Left ventricle myocardium inferior (tissue), 1 donor: ENCODE measurements around the gene CHRDL2. TPM values are rescaled to one million over a fixed set of nuclear protein-coding genes. Genes with fewer than 3 reads are reported as not detected.

ENCODE experiments used
- DNase-seq: peaks from one replicate; pipeline ENCODE4 v3.0.0-alpha.2; 2020
- H3K27ac ChIP-seq: fragments of 200-600 bp; replicated peaks from 2 replicates; pipeline ENCODE4 v1.8.0; 2021
- H3K27me3 ChIP-seq: fragments of 200-600 bp; 2 replicates; pipeline ENCODE4 v1.8.0; 2021; ENCODE audit warnings: low read depth
- H3K36me3 ChIP-seq: fragments of 200-600 bp; 2 replicates; pipeline ENCODE4 v1.8.0; 2021
- H3K4me1 ChIP-seq: fragments of 200-600 bp; 2 replicates; pipeline ENCODE4 v1.8.0; 2021
- H3K4me3 ChIP-seq: fragments of 200-600 bp; 2 replicates; pipeline ENCODE4 v1.8.0; 2021; ENCODE audit warnings: mild to moderate bottlenecking, moderate library complexity
- H3K9me3 ChIP-seq: fragments of 200-600 bp; replicated peaks from 2 replicates; pipeline ENCODE4 v1.8.0; 2021
- intact Hi-C: fragments of 100-400 bp; cut with micrococcal nuclease; formaldehyde crosslinking; loops from one replicate; pipeline ENCODE4 v1.11.0; 2022
- total RNA-seq: library from RNA; stranded (reverse); fragmentation: NEBNext Ultra II Directional; extraction: Animal tissue kit (Norgen Biotek cat#: 25700); gene quantifications from one replicate; pipeline ENCODE4 v1.2.1, GENCODE V29; 2021
- TF ChIP-seq, protein P1 (sequence below): fragments of 200-600 bp; IDR thresholded peaks from 2 replicates; pipeline ENCODE4 v1.8.0; 2021; ENCODE audit warnings: antibody characterized with exemption, mild to moderate bottlenecking, borderline replicate concordance
- donor health status: DM: no; HTN: yes; CAD: no; lungs with severe emphysema.

Gene CHRDL2
- total RNA-seq, 1 donor from 2014 or later = 6.5 TPM

DNA sequence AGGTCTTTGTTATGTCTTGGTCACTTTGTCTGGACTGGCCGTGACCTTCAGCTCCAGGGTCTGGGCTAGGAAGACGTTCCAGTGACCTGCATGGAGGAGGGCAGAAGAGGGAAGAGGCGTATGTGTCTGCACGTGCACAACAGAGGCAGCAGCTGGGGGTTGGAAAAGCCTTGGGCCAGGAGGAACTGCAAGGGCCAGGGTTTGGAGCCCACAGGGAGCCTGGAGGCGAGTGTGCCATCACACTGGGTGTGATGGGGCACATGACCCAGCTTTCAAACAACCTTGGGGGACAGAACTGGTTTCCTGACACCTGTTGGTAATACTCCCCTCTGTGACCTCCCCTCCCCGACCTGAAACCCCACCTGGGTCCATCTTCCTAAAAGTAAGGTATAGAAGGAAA, 34.7 kb downstream of the CHRDL2 start:
- TF ChIP-seq, protein P1, sequence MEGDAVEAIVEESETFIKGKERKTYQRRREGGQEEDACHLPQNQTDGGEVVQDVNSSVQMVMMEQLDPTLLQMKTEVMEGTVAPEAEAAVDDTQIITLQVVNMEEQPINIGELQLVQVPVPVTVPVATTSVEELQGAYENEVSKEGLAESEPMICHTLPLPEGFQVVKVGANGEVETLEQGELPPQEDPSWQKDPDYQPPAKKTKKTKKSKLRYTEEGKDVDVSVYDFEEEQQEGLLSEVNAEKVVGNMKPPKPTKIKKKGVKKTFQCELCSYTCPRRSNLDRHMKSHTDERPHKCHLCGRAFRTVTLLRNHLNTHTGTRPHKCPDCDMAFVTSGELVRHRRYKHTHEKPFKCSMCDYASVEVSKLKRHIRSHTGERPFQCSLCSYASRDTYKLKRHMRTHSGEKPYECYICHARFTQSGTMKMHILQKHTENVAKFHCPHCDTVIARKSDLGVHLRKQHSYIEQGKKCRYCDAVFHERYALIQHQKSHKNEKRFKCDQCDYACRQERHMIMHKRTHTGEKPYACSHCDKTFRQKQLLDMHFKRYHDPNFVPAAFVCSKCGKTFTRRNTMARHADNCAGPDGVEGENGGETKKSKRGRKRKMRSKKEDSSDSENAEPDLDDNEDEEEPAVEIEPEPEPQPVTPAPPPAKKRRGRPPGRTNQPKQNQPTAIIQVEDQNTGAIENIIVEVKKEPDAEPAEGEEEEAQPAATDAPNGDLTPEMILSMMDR = no peak
- peaks cover 28% of the 10 kb centered on the region for H3K4me1 ChIP-seq
- H3K4me3 ChIP-seq = peak overlapping the region; percentile 50
- H3K27me3 ChIP-seq = no peaks in the 10 kb centered on the region
- H3K27ac ChIP-seq = peak overlapping the region; percentile 83
- no peak for DNase-seq
- intact Hi-C loops = no loop called here
- no peaks in the 10 kb centered on the region for H3K9me3 ChIP-seq
- no peaks in the 10 kb centered on the region for H3K36me3 ChIP-seq

DNA sequence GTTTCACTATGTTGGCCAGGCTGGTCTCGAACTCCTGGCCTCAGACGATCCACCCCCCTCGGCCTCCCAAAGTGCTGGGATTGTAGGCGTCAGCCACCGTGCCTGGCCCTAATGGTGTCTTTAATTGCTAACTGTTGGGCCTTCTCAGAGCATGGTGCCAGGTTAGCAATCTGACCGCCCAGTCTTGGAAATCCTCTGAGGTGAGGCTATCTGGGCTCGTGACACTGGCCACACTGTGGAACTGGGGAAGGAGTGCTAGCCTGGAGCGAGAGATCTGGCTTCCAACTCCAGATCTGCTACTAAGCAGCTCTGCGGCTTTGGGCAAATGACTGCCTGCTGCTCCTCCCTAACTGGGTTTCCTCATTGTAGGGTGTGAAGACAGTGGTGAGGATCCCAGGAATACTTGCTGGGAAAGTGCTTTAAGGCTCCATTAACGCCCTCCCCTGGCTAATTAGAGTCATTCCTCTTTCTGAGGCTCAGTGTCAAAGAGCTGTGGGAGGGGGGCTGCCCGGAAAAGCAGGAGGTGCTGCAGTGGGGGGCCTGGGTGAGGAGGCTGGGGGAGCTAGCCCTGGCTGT, 35.4 kb downstream of the CHRDL2 start:
- Histone ChIP-seq H3K4me1 (peaks cover 24% of the 10 kb centered on the region), H3K27me3 (no peaks in the 10 kb centered on the region), H3K9me3 (no peaks in the 10 kb centered on the region), H3K36me3 (no peaks in the 10 kb centered on the region), H3K27ac (peak overlapping the region; percentile 83), H3K4me3 (no peak overlapping the region)
- TF ChIP-seq, protein P1 = no peak
- intact Hi-C loops = no loop called here
- no peak for DNase-seq

DNA sequence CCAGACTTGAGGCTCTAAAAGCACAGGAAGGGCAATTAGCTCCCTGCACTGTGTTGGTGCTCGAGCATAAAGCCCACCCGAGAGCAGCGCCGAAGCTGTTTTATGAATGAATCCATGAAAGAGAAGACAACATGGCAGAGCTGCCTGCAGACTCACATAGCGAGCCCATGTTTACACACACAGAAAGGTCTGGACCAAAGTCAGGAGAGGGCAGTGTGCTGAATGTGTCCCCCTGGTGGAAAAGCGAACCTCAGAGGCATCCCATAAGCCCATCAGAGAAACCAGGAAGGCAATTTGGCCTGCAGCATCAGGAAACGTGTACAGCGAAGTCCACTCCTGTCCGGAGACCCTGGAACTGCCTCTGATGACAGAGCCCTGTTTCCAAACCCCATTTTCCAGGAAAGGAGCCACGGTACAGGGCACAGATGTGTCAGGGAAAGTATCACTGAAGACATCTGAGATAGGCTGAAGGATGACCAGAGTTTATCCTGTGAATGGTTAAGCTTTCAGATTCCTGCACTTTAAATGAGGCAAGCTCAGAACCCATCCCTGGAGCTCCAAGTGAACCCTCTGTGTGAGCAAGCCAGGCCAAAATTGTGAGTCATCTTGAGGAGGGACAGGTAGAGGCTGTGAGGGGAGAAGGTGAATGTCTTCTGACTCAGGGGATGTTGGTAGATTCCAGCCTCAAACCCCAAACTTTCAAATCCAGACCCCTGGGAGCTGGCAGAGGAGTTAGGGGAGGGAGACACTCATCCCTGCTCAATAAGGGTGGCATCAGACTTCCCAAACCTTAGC, 36.9 kb downstream of the CHRDL2 start:
- peaks cover 22% of the 10 kb centered on the region for H3K4me1 ChIP-seq
- H3K36me3 ChIP-seq = no peaks in the 10 kb centered on the region
- DNase-seq = no peak
- no peaks in the 10 kb centered on the region for H3K9me3 ChIP-seq
- TF ChIP-seq, protein P1 = no peak
- H3K4me3 ChIP-seq = no peak overlapping the region
- no peaks in the 10 kb centered on the region for H3K27me3 ChIP-seq
- intact Hi-C loops = no loop called here
- H3K27ac ChIP-seq = no peak overlapping the region

DNA sequence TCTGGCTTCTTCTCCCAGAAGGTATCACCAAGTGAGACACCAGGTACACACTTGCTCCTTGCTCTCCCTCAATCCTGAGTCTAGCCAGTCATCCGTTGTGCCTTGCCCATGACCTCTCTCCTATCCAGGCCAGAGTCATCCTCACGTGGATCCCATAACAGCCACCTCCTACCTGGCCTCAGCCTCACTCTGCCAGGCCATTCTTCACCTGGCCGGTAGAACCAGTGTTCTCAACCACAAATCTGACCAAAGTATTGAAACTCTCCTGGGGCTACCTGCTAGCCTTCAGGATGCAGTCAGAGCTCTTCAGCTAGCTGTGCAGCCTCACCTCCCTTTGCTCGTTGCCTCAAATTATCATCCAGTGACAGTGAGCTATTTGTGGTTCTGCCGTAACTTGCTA, 37.7 kb downstream of the CHRDL2 start:
- H3K27me3 ChIP-seq = no peaks in the 10 kb centered on the region
- TF ChIP-seq, protein P1 = no peak
- intact Hi-C loops = no loop called here
- H3K27ac ChIP-seq = no peak overlapping the region
- no peaks in the 10 kb centered on the region for H3K9me3 ChIP-seq
- H3K4me3 ChIP-seq = no peak overlapping the region
- H3K4me1 ChIP-seq = peaks cover 22% of the 10 kb centered on the region
- no peaks in the 10 kb centered on the region for H3K36me3 ChIP-seq
- DNase-seq = no peak

DNA sequence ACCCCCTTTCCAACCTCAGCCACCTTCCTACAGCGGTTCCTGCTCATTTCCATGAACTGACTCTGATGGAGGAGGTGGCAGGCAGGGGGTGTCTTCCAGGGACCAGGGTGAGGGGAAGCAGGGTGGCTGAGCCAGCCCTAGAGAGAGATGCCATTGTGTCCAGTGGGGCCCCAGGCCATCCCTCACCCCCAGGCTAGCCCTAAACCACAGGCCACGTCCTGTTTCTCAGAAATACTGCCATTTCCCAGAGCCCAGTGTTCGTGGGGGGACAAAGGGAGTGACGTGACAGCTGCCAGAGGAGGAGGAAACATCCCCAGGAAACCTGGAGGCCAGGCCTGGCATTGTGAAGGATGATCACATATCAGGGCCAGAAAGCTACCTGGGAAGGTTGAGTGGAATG, 39.5 kb downstream of the CHRDL2 start:
- DNase-seq = no peak
- no peaks in the 10 kb centered on the region for H3K36me3 ChIP-seq
- H3K4me1 ChIP-seq = peaks cover 13% of the 10 kb centered on the region
- H3K27ac ChIP-seq = no peak overlapping the region
- H3K27me3 ChIP-seq = no peaks in the 10 kb centered on the region
- intact Hi-C loops = no loop called here
- TF ChIP-seq, protein P1 = no peak
- H3K9me3 ChIP-seq = no peaks in the 10 kb centered on the region
- H3K4me3 ChIP-seq = no peak overlapping the region
